Middle frontal gyrus (tissue), 1 donor: ENCODE results near the gene ADIPOR2.

ENCODE experiments used
- DNase-seq: peaks from one replicate; pipeline ENCODE4 v3.0.0-alpha.2; 2015; ENCODE audit warnings: low spot score; ENCODE audit errors: extremely low spot score

Gene ADIPOR2

DNA sequence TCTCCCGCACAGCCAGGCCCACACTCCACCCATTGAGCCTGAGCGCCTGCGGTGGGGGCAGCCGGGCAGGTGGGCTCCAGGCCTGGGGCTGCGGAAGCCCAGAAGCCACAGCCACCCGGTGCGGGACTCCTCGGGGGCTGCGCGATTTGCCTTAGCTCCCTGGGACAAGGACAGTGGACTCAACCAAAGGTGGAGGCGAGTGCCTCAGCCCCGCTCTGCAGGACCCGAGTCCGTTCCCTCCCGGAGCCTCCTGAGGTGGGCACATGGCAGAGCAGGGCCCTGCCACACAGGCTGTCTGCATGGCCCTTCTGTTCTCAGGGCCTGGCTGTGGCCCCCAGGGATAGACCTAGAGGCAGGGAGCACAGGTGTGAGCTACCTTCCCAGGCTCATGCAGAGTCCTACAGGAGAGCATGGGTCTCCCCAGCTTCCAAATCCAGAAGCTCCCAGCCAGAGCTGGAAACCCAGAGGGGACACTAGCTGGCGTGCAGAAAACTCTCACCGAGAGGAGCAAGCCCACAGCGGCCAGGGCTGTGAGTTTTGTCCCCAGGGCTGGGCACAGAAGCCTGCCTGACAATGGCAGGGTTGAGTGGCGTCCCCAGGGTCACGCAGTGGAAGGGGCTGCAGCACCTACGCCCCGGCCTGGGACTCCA, 107.2 kb downstream of the ADIPOR2 start:
- no peak for DNase-seq

DNA sequence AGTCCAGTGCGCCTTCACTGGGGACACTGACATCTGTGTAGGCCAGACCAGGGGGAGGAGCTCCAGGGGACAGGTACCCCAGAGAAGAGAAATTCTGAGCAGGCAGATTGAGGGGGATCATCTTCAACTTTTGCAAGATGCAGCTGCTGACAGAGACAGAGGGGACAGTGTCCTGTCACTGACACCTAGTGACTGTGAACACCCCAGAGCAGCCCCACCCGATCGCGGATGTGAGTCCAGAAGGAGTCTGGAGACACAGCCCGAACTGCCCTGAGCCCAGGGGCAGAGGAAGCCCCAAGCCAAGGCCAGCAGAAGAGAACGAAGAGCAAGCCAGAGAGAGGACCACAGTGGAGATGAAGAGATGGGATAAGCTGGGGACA, 107.8 kb downstream of the ADIPOR2 start:
- no peak for DNase-seq

DNA sequence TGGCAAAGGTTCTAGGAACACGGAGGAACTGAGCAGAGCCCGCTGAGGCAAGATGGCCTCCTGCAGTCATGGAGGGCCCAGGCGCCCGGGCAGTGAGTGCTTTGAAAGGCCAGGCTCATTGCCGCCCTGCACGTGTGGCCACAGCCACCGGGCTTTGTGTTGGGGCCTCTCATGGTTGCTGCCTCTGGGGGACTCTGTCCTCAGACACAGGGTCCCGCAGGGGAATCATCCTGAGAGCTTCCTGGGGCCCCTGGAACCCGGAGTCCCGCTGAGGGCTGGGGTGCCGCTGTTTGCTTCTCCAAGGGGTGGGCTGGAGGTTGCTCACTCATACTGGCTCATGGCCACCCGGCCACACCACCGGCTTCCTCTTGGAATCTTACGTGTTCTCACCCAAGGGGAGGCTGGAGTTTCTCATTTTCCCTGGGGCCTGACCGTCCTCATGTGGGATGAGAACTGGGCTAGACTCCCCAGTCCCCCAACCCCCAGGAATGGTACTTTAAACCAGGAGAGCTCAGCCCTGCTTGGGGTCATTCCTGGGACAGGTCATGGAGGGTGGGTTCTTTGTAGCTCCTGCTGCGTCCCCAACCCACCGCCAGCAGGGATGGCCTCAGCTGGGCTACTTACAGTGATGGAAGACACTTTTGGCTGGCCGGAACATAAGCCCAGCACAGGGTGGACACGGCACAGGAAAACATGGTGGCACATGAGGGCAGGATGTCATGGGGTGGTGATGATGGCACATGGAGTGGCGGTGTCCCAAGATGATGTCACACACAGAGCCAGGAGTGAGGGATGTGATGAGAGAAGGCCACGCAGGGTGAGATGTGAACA, 108.4 kb downstream of the ADIPOR2 start:
- no peak for DNase-seq

DNA sequence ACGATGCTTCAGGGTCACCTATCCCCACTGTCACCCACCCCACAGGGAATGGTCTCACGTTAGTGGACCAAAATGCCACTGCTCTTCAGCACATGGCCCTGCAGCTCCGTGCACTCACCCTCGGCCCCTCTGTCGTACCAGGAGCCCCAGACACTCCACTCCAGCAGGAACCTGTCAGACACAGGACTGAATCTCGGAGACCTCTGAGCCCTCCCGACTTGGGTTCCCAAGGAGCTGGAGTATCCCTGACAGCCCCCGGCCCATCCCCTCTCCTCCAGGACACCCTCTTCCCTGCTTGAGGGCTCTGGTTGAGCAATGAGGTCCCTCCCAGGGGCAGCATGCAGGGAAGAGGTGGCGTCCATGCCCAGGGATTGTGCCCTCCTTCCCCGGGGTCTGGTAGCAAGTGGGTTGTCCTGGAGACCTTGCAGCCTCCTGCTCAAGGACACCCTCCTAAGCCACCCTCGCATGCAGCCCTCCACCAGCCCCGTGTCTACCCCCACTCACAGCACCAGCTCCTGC, 109.1 kb downstream of the ADIPOR2 start:
- DNase-seq: no peak

DNA sequence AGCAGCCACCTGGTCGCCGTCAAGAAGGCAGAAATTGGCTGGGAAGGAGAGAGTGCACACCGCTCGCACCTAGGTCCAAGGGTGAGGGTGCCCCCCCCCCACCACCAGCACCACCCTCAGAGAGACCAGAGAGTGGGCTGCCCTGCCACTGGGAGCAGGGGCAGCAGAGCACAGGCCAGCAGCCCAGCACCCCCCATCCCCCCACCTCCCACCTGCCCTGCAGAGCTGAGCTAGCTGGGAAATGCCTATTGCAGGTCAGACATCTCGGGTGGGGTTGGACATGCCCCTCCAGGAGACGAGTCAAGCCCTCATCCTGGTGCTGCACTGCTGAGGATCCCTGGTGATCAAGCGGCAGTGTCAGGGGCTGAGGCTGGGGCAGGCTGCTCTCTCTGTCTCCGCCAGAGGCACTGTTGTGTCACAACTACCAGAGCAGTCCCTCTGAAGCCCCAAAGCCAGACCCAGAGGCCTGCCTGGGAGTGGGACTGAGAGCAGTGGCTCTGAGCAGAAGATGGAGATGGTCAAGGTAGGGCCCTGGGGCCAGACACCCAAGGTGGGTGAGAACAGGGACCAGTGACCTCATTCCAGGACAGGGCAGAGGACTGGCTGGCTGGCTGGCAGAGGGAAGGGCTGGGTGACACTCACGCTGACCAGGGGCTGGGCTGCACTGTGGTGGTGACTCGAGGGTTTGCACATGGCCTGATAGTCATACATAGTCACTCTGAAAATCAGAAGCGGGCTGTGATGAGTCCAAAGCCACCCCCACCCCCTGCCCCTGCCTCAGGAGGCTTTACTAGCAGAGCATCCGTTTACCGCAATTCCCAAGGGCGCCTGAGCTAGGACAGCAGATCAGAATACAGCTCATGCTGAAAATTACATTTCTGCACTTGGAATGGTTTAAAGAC, 109.8 kb downstream of the ADIPOR2 start:
- no peak for DNase-seq

DNA sequence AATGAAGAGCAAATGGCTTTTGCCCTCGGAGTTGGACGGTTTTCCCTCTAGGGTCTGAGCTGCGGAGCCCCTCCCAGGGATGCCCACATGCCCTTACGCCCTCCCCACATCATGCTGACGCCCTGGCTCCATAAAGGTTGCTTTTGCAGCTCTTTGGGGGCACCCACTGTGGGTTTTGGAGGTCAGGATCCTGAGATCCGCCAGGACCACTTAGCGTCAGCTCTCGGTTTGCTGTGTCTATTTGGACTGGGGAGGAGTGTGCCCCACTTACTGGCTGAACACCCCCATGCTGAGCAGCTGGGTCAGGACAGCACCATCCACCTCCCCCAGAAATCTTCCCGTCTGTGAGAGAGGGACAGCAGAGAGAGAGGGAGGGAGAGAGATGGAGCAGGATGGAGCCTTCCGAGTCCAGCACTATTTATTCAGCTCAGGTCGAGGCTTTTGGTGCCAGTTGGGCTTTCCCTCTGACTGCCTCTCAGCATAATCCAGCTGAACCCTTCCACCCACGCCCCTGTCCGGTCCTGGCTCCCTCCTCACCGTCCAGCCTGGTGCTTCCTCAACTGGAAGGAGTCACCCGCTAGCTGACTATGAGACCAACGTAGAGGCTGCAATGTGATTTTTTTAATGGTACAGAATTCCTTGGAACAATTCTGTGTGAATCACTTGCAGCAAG, 110.6 kb downstream of the ADIPOR2 start:
- DNase-seq: no peak

DNA sequence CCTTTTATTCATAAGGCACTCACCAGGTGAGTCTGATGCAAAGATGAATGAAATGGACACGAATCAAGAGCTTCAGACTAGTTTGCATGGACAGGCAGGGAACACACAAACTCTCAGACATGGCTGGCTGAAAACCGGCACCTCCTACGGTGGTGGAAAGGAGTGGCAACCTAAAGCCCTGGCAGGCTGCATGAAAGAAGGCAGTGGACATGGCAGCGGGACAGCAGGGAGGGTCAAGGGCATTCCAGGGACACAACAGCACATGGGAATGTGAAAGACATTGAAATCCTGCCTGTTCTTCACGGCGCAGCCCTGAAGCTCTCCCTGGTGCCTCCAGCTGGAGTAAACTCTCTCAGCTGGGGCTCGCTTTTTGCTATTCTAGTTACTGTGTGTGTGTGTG, 112.9 kb downstream of the ADIPOR2 start:
- no peak for DNase-seq

DNA sequence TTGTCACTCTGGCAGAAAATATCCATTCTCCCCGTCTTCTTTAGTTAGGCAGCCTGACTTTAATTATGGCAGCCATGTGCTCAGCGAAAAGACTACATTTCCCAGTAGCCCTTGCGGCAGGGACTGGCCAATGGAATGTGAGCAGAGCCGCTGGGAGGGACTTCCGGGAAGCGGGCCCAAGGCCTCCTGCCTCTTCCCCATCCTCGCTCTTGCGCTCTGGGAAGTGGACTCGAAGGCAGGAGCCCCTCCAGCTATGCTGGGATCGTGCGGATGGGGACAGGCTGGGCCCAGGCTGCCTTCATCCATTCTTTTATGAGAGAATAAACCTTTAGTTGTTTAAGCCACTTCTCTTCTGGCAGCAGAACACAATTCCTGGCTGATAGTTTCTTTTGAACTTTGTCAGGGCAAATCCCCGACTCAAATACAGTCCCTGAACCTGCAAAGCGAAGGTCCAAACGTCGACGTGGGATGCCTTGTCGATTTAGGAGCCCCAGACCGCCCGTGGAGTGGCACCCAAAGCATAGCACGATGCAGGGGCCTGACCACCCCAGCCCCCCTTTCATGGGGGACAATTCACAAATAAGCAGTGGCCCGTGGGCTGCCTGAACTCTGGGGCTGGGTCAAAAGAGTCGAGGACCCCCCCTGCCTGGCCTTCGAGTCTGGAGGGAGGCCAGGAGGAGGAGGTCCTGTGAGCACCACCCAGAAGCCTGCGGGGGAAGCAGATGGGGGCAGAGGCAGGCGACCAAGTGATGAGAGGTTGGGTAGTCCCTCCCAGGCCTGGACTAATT, 113.9 kb downstream of the ADIPOR2 start:
- peak; percentile 85 for DNase-seq

DNA sequence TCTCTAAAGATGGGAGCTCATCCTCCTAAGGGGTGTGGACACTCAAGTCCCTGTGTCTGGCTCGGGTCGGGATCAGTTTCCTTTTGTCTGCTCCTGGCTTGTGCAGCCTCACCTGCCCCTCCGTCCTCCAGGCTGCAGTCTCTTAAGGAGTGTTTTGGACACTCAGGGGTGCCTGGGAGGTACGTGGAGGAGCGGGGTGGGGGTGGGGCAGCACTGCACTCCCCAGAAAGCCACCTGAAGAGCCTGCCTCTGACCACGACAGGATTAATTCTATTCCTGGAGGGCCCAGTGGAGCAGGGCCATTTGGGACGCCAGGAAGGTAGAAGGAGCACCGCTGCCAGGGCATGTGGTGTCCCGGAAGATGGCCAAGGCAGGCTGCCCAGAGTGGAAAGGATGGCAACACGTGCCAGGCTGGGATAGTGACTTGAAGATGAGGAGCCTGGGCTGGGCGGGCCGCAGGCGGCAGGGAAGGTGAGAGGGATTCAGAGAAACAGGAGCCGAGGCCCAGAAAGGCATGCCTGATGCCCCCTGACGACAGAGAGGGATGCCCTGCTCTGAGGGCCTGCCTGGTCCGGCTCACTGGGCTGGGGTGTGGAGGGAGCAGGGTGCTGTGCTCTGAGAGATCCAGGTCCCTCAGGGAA, 114.7 kb downstream of the ADIPOR2 start:
- no peak for DNase-seq

DNA sequence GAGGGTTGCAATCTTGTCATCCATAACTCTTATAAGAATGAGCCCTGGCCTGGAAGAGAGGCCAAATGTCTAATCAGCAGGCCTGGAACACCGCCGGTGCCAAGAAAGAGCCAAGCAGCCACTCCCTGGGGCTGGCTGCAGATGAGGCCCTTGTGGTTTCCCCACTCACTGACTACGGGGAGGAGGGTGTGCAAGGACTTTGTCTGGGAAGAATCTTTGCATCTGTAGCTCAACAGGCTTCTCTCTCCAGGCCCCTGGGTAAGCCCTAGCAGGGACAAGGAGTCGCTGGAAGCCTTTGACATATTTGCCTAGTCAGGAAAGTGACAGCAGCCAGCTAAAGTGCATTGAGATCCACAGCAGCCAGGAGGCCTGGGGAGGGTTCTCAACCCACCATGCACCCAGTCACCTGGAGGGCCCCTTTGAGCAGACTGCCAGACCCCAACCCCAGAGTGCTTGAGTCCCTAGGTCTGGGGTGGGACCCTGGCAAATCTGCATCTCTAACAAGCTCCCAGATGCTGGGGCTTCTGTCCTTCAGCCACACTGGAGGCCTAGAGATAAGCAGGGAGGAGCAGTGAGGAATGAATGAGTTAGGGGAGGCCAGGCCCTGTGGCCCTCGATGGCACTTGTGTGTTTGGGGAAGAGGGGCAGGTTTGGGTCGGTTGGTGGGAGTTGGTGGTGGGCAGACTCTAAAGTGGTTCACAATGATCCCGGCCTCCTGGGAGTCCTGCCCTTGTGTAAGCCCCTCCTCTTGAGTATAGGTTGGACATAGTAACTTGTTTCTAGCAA, 115.6 kb downstream of the ADIPOR2 start:
- no peak for DNase-seq

DNA sequence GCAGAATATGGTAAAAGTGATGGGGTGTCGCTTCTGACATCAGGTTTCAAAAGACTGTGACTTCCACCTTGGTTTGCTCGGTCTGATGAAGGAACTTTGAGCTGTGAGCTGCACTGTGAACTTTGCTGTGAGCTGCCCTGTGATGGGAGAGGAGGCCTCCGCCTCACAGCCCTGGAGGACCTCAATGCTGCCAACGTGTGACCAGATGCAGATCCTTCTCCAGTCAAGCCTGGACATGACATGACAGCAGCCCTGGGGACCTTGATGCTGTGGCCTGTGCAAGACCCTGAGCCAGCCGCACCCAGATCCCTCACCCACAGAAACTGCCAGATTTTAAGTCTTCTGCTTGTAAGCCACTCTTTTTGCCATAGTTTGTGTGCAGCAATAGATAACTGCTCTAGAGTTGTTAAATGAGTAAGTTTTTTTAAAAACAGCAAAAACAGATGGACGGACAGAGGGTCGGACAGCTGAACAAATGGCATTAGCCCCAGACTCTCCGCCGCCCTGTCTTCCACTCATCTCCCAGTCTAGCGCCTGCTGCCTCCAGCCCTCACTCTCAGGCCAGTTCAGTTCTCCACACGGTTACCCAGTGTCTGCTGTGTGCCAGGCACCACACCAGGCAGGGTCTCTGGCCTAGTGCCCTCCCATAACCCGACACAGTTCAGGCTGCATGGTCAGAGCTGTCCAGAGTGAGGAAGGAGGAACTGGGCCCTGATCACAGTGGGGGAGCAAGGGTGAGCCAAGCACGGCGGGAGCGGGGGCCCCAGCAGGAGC, 116.4 kb downstream of the ADIPOR2 start:
- DNase-seq: no peak

DNA sequence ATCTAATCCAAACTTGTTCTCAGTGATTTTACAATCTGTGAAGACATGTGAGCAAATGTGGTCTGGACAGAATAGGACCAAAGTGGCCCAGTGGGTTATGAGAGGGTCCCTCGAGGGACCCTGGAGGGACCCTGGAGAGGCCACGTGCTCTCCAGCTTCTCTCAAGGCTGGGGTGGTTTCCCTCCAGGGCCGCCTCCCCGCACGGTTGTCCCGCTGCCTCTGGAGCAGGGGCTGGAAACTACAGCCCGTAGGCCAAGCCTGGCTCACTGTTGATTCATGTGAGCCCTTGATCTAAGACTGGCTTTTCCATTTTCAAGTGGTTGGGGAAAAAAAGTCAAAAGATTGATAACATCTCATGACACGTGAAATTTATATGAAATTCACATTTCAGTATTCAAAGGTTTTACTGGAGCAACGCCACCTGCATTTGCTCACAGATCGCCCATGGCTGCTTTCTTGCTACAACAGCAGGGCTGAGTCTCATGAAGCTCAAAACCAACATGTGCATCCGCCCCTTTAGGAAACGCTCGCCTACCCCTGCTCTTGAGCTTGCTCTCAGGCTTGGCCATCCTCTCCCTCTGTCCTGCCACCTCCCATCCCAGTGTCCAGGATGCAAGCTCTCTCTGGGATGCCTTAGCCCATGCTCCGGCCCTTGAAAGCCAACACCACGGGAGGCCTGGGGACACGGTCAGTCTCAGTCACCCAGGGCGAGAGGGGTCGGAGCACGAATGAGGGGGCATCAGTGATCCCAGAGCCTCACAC, 117.3 kb downstream of the ADIPOR2 start:
- DNase-seq: no peak

DNA sequence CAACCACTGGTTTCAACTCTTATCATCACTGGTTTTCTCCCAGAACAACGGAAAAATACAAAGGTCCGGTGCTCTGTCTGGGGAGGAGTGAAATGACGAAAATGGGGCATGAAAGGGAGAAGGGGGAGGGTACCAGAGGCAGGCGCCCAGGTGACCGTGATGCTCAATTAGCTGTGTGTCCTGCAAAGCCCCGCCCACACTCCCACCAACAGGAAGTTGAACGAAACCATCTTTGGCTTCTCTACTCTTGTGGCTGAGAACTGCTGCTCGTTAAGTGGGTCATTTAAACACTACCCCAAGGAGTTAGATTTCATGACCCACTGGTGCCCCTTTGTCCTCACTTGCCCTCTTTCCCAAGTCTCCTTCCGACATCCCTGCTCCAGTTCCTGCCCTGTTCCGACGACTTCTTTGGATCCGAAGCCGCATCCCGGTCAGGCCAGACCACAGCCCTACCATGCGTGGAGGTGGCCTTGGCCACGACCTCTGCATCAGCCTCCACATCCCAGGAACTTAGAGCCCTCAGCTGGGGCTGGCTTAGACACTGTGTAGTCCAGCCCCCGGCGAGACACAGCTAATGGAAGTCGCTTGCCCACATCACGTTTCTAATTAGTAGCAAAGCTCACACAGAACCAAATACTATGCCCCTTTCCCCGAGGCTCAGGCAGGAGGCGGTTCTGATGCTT, 118.1 kb downstream of the ADIPOR2 start:
- DNase-seq: no peak

DNA sequence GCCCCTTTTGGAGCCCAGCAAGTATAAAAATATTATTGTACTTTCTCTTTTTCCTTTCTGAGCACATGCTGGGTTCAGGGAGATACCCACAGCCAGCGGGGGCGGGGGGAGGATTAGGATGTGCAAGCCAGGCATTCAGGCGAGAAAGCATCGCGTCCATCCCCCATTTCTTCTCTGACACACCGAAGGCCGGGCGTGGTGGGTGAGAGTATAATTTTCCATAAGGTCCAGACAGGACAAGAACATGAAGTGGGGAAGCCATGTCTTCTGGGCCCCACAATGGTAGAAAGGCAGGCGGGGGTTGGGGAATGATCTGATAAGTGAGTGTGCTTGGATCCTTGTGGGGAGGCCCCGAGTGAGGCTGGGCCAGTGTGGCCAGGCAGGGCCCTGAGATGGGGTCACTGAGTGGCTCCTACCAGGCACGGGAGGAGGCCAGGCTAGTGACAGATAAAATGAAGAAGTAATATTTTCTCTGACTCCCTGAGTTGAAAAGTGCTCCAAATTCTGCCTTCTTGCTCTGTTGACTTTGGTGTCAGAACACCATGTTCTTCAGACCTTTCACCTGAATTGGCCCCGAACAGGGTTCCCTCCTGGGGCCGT, 118.8 kb downstream of the ADIPOR2 start:
- DNase-seq: no peak

DNA sequence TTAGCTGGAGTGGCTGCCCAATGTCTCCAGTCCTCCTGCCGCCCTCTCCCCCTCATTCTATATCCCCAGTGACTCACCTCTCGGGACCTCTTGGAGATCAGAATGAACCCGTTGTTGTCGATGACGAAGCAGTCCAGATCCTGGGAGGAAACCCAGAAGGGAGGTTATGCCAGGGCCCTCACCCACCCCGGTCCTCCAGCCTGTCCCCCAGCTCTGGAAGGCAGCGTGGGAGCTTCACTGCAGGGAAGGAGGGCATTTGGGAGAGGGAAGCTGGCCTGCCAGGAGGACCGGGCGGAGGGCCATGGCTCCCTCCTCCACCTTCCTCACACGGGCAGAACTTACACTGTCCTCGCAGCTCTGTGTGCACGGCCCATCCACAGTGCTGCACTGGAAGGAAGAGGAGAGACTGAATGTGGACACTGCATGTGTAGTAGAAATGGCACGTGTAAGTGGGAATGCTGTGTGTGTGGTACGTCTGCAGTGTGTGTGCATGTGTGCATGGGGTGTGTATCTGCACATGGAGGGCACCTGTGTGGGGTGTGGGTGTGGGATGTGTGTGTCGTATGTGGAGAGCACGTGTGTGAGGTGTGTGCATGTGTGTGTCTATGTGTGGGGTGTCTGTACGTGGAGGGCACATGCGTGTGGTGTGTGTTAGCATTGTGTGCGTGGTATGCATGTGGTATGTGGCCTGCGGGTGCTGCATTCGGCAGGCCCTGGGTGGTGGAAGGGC, 119.5 kb downstream of the ADIPOR2 start:
- DNase-seq: no peak

DNA sequence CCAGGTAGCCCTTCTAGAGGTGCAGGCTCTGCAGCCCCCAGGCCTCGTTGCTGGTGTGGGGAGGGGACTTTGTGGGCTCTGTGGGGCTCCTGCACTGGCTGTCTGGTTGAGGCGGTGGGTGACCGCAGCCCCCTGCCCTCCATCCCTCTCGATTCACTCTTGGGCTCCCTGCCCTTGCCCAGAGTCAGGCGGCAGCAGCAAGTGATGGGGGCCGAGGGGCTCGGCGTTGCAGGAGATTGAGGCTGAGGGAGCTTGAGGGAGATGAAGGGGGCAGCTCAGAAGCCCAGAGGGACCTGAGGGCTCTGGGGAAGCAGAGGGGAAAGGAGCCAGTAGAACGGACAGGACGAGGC, 120.0 kb downstream of the ADIPOR2 start:
- DNase-seq: no peak
